H1 (cell line): ENCODE results near the gene RBP7. TPM values are rescaled to one million over a fixed set of nuclear protein-coding genes. Genes with fewer than 3 reads are reported as not detected.

Source experiments
- CTCF ChIA-PET: fragments of 300-600 bp; sonication (Branson Sonifier 250); formaldehyde crosslinking; loops from one replicate; lab custom pipeline; 2021; ENCODE audit not compliant: partially characterized antibody; lab: Charles Lee
- POLR2A ChIA-PET: fragments of 300-600 bp; sonication (Branson Sonifier 250); formaldehyde crosslinking; loops from one replicate; lab custom pipeline; 2021; ENCODE audit warnings: inconsistent platforms; ENCODE audit not compliant: partially characterized antibody; lab: Charles Lee
- DNase-seq, 2 experiments: peaks; one replicate each; pipeline versions ENCODE4 v3.0.0 to v3.0.0-alpha.2; 2010 to 2022; ENCODE audit warnings: low spot score in 2 of 2, low read depth in 1 of 2, mixed read lengths in 1 of 2
- FAIRE-seq: peaks from 2 replicates; lab custom pipeline; 2011; peaks lifted over from hg19 to GRCh38; lab: Jason Lieb, UNC
- H2AFZ ChIP-seq: 2 replicates; pipeline ENCODE4 v1.8.1; 2012; ENCODE audit warnings: low read length, inconsistent platforms
- H2AK5ac ChIP-seq: 2 replicates; pipeline ENCODE4 v1.6.1; 2013; ENCODE audit warnings: low read depth, low read length
- H2BK120ac ChIP-seq: replicated peaks from 2 replicates; pipeline ENCODE3; 2013; ENCODE audit warnings: low read depth, low read length, inconsistent platforms
- H2BK12ac ChIP-seq: 2 replicates; pipeline ENCODE4 v1.6.1; 2013; ENCODE audit warnings: low read depth, low read length
- H2BK15ac ChIP-seq: 2 replicates; pipeline ENCODE4 v1.6.1; 2013; ENCODE audit warnings: low read length
- H2BK20ac ChIP-seq: 2 replicates; pipeline ENCODE4 v1.6.1; 2013; ENCODE audit warnings: low read length
- H2BK5ac ChIP-seq: 2 replicates; pipeline ENCODE4 v1.6.1; 2013; ENCODE audit warnings: low read depth, low read length
- H3K14ac ChIP-seq: 2 replicates; pipeline ENCODE4 v1.6.1; 2013; ENCODE audit warnings: inconsistent platforms; ENCODE audit not compliant: insufficient read length
- H3K18ac ChIP-seq: 2 replicates; pipeline ENCODE4 v1.6.1; 2013; ENCODE audit warnings: low read length; ENCODE audit errors: extremely low read depth
- H3K23ac ChIP-seq: 2 replicates; pipeline ENCODE4 v1.6.1; 2013; ENCODE audit warnings: inconsistent platforms; ENCODE audit not compliant: insufficient read length
- H3K23me2 ChIP-seq: 2 replicates; pipeline ENCODE4 v1.6.1; 2013; ENCODE audit warnings: low read depth, low read length
- H3K27ac ChIP-seq: 2 replicates; pipeline ENCODE4 v1.6.1; 2011; ENCODE audit warnings: low read depth, low read length, inconsistent platforms
- H3K27me3 ChIP-seq, 4 experiments: replicated peaks in 1 of 4; 1 replicate in 1 of 4; 2 replicates in 3 of 4; pipeline versions ENCODE4 v1.6.1 to v1.8.1; 2011 to 2013; ENCODE audit warnings: low read length in 3 of 4, mild to moderate bottlenecking in 3 of 4, inconsistent platforms in 2 of 4, mixed read lengths in 2 of 4, moderate library complexity in 1 of 4; ENCODE audit not compliant: control insufficient read depth in 3 of 4, insufficient read depth in 3 of 4; ENCODE audit errors: extremely low read depth in 1 of 4
- H3K36me3 ChIP-seq, 4 experiments: 2 replicates each; pipeline versions ENCODE4 v1.6.1 to v1.8.1; 2011 to 2013; ENCODE audit warnings: mild to moderate bottlenecking in 4 of 4, low read length in 3 of 4, moderate library complexity in 2 of 4, control low read depth in 1 of 4, inconsistent platforms in 1 of 4; ENCODE audit not compliant: insufficient read depth in 4 of 4, control insufficient read depth in 2 of 4
- H3K4ac ChIP-seq: replicated peaks from 2 replicates; pipeline ENCODE3; 2013; ENCODE audit warnings: low read length, low read depth, mixed read lengths, inconsistent platforms; ENCODE audit not compliant: insufficient read length
- H3K4me1 ChIP-seq, 4 experiments: replicated peaks in 1 of 4; 1 replicate in 1 of 4; 2 replicates in 3 of 4; pipeline versions ENCODE4 v1.6.1 to v1.8.1; 2011 to 2013; ENCODE audit warnings: low read length in 3 of 4, inconsistent platforms in 2 of 4, mixed read lengths in 1 of 4; ENCODE audit not compliant: insufficient read depth in 4 of 4, control insufficient read depth in 3 of 4
- H3K4me2 ChIP-seq, 2 experiments: 2 replicates each; pipeline versions ENCODE4 v1.6.1 to v1.8.1; 2011 to 2013; ENCODE audit warnings: low read depth in 2 of 2, low read length in 2 of 2, control low read depth in 1 of 2, inconsistent platforms in 1 of 2, mild to moderate bottlenecking in 1 of 2; ENCODE audit not compliant: insufficient read depth in 1 of 2
- H3K4me3 ChIP-seq, 4 experiments: fragments of 200-600, 300-600 bp in 1 of 4; sonication (generic), shearing (Covaris generic), sonication (Bioruptor Twin) in 1 of 4; 2 replicates each; pipeline versions ENCODE4 v1.5.1 to v1.8.1; 2011 to 2016; ENCODE audit warnings: low read length in 4 of 4, low read depth in 3 of 4, control low read depth in 2 of 4, inconsistent platforms in 2 of 4, mild to moderate bottlenecking in 2 of 4, mixed read lengths in 1 of 4, moderate library complexity in 1 of 4; ENCODE audit not compliant: insufficient read depth in 2 of 4; ENCODE audit errors: extremely low read depth in 1 of 4
- H3K56ac ChIP-seq: replicated peaks from 2 replicates; pipeline ENCODE3; 2013; ENCODE audit warnings: low read depth, mild to moderate bottlenecking, mixed read lengths, low read length, inconsistent platforms; ENCODE audit not compliant: insufficient read length
- H3K79me1 ChIP-seq: 2 replicates; pipeline ENCODE4 v1.6.1; 2013; ENCODE audit warnings: low read depth, low read length, control low read depth
- H3K79me2 ChIP-seq, 2 experiments: 2 replicates each; pipeline versions ENCODE4 v1.6.1 to v1.8.1; 2012 to 2013; ENCODE audit warnings: low read length in 2 of 2, mild to moderate bottlenecking in 2 of 2, inconsistent platforms in 1 of 2; ENCODE audit not compliant: insufficient read depth in 2 of 2, control insufficient read depth in 1 of 2
- H3K9ac ChIP-seq, 4 experiments: replicated peaks in 1 of 4; 1 replicate in 1 of 4; 2 replicates in 3 of 4; pipeline versions ENCODE4 v1.6.1 to v1.8.1; 2011 to 2013; ENCODE audit warnings: low read depth in 3 of 4, low read length in 3 of 4, control low read depth in 2 of 4, mild to moderate bottlenecking in 2 of 4, moderate library complexity in 2 of 4, inconsistent platforms in 1 of 4; ENCODE audit errors: extremely low read depth in 1 of 4
- H3K9me3 ChIP-seq, 2 experiments: 2 replicates each; pipeline versions ENCODE4 v1.6.1 to v1.8.1; 2012 to 2013; ENCODE audit warnings: mild to moderate bottlenecking in 2 of 2, moderate library complexity in 2 of 2, control low read depth in 1 of 2, inconsistent platforms in 1 of 2, low read depth in 1 of 2, low read length in 1 of 2, mixed read lengths in 1 of 2; ENCODE audit not compliant: insufficient read depth in 2 of 2
- H4K20me1 ChIP-seq, 2 experiments: replicated peaks in 1 of 2; 2 replicates each; pipeline versions ENCODE3 to v1.8.1; 2011 to 2013; ENCODE audit warnings: inconsistent platforms in 2 of 2, low read length in 2 of 2, mild to moderate bottlenecking in 1 of 2; ENCODE audit not compliant: insufficient read depth in 2 of 2, control insufficient read depth in 1 of 2
- H4K5ac ChIP-seq: 2 replicates; pipeline ENCODE4 v1.6.1; 2013; ENCODE audit warnings: low read length, low read depth, mixed read lengths, inconsistent platforms; ENCODE audit not compliant: insufficient read length
- H4K8ac ChIP-seq: 2 replicates; pipeline ENCODE4 v1.8.0; 2013; ENCODE audit warnings: mild to moderate bottlenecking, moderate library complexity, low read length, inconsistent platforms; ENCODE audit not compliant: insufficient read depth; ENCODE audit errors: extremely low read depth
- H4K91ac ChIP-seq: replicated peaks from 2 replicates; pipeline ENCODE3; 2013; ENCODE audit warnings: low read length, mixed read lengths, inconsistent platforms; ENCODE audit not compliant: insufficient read length
- BRCA1 ChIP-seq: IDR thresholded peaks from 2 replicates; pipeline ENCODE4 v1.6.1; 2012; ENCODE audit warnings: low read depth, low read length, improper control_type of control experiment
- CHD1 ChIP-seq: IDR thresholded peaks from 2 replicates; pipeline ENCODE4 v1.6.1; 2012; ENCODE audit warnings: low read depth, low read length, improper control_type of control experiment
- CHD2 ChIP-seq: IDR thresholded peaks from 2 replicates; pipeline ENCODE4 v1.6.1; 2012; ENCODE audit warnings: low read length, improper control_type of control experiment
- RAD21 ChIP-seq, 2 experiments: IDR thresholded peaks in 1 of 2; conservative IDR thresholded peaks in 1 of 2; 2 replicates each; pipeline ENCODE4 v1.6.1; 2011; ENCODE audit warnings: low read depth in 2 of 2, low read length in 2 of 2, improper control_type of control experiment in 1 of 2, inconsistent platforms in 1 of 2, mild to moderate bottlenecking in 1 of 2, moderate library complexity in 1 of 2
- RXRA ChIP-seq: IDR thresholded peaks from 2 replicates; pipeline ENCODE4 v1.6.1; 2011; ENCODE audit warnings: low read depth, mild to moderate bottlenecking, low read length, moderate library complexity; ENCODE audit not compliant: insufficient read depth
- SIX5 ChIP-seq: IDR thresholded peaks from 2 replicates; pipeline ENCODE4 v1.6.1; 2011; ENCODE audit warnings: mild to moderate bottlenecking, low read depth, low read length
- SUZ12 ChIP-seq: fragments of 200-600 bp; sonication (generic); IDR thresholded peaks from 2 replicates; pipeline ENCODE4 v1.6.1; 2012; ENCODE audit warnings: mild to moderate bottlenecking, inconsistent platforms, low read length, moderate library complexity, mixed read lengths
- TAF7 ChIP-seq: optimal IDR thresholded peaks from 2 replicates; pipeline ENCODE3; 2011; ENCODE audit warnings: low read depth, mild to moderate bottlenecking, inconsistent platforms, low read length, moderate library complexity, borderline replicate concordance
- WGBS, 2 experiments: shearing (Covaris generic) in 1 of 2; methylation state at CpG; one replicate each; pipeline versions ENCODE4 v1.1.6 to v1.1.7; 2013 to 2015; ENCODE audit warnings: low lambda C conversion rate in 2 of 2, mixed read lengths in 2 of 2, inconsistent platforms in 1 of 2, low coverage in 1 of 2, missing lambda C conversion rate in 1 of 2; ENCODE audit not compliant: insufficient replicate concordance in 2 of 2, insufficient coverage in 1 of 2, insufficient read length in 1 of 2; ENCODE audit errors: extremely low coverage in 1 of 2, missing lambda C conversion rate in 1 of 2; 5-methylcytosine and 5-hydroxymethylcytosine counted together
- polyA plus RNA-seq, 7 experiments: library from polyadenylated mRNA; depleted of rRNA in 3 of 7; stranded (reverse) in 5 of 7; unstranded in 2 of 7; fragments of >200 nt in 5 of 7; fragments of 200-250 nt in 2 of 7; gene quantifications; 1 replicate in 5 of 7; 2 replicates in 1 of 7; 4 replicates in 1 of 7; pipeline versions ENCODE4 v1.2.1 to v1.2.3, GENCODE V29; 2011 to 2013; ENCODE audit warnings: missing spikeins in 2 of 7, mixed read lengths in 2 of 7
- total RNA-seq: library from RNA; stranded (reverse); fragmentation: NEBNext Ultra II Directional; extraction: Animal tissue kit (Norgen Biotek cat#: 25700); gene quantifications from 2 replicates; pipeline ENCODE4 v1.2.1, GENCODE V29; 2021

The RBP7 gene
- total and polyA plus RNA-seq, 2 of the 8 experiments (the other 6 are each of a cell fraction or from before 2014, with no cell fraction given), result 5.7 to 7.2 TPM

GRCh38 chr1:10048601-10049000, 51.6 kb downstream of the RBP7 start:
- 89% methylated on average over 3 of the region's 3 CpGs; no CpG with 5 or more reads in 1 of the 2 experiments for WGBS, 2 experiments
- Histone ChIP-seq H3K27ac (no peak overlapping the region), H2BK15ac (no peak overlapping the region), H4K5ac (no peak overlapping the region), H4K91ac (no peak overlapping the region), H3K9me3 (no peaks in the 10 kb centered on the region), H3K9ac (no peak overlapping the region), H3K79me1 (peaks cover 20% of the 10 kb centered on the region), H3K4me1 (peaks cover 2 to 10% (median 8%) of the 10 kb centered on the region in 4 experiments; a peak in 3 of 7 replicates), H3K4me3 (no peak overlapping the region), H3K23ac (no peak overlapping the region), H2AK5ac (no peak overlapping the region), H3K79me2 (peaks cover 5 to 91% of the 10 kb centered on the region in 2 experiments), H2BK20ac (no peak overlapping the region), H3K18ac (no peak overlapping the region), H2BK5ac (no peak overlapping the region), H3K36me3 (no peaks in the 10 kb centered on the region; a peak in 2 of 8 replicates), H3K14ac (no peak overlapping the region), H3K27me3 (no peaks in the 10 kb centered on the region), H3K4me2 (no peak overlapping the region), H4K20me1 (peaks cover 2 to 5% of the 10 kb centered on the region in 2 experiments), H4K8ac (no peak overlapping the region), H3K56ac (no peak overlapping the region), H3K23me2 (no peaks in the 10 kb centered on the region), H2AFZ (no peak overlapping the region), H3K4ac (no peak overlapping the region), H2BK12ac (no peak overlapping the region), H2BK120ac (no peak overlapping the region)
- CTCF ChIA-PET, result interaction anchor here (0.9 to 4.0 kb wide), 4 partner anchors 9 to 15 kb away, joined by 3 to 16 read pairs (median 4); partner anchors contain the start of gene UBE4B
- TF ChIP-seq SIX5, result no peak
- TF ChIP-seq SUZ12, result no peak
- no peak for TF ChIP-seq CHD2
- TF ChIP-seq BRCA1, result no peak
- TF ChIP-seq TAF7, result no peak
- TF ChIP-seq RAD21 (IDR thresholded peaks at IDR 0.05 in 1 of 2, conservative IDR thresholded peaks at IDR 0.05 in 1 of 2; ENCODE audit: low read depth in 2 of 2, low read length in 2 of 2), result no peak
- no peak for TF ChIP-seq CHD1
- TF ChIP-seq RXRA, result no peak
- POLR2A ChIA-PET, result no interaction called here
- no peak for FAIRE-seq
- no peak for DNase-seq
